HFFc6 (cell line): ENCODE data around the gene PALD1. TPM values are rescaled to one million over a fixed set of nuclear protein-coding genes. Genes with fewer than 3 reads are reported as not detected.

Source experiments
- DNase-seq: peaks from one replicate; pipeline ENCODE4 v3.0.0-alpha.2; 2018
- H3K27ac Mint-ChIP-seq: 2 replicates; pipeline ENCODE4 v1.8.0; 2020; ENCODE audit warnings: mild to moderate bottlenecking, mixed read lengths
- H3K27me3 Mint-ChIP-seq: 2 replicates; pipeline ENCODE4 v1.8.0; 2021; ENCODE audit warnings: mild to moderate bottlenecking, moderate library complexity, mixed read lengths; ENCODE audit not compliant: insufficient read depth
- H3K36me3 Mint-ChIP-seq: 2 replicates; pipeline ENCODE4 v1.8.0; 2021; ENCODE audit warnings: low read depth, mixed read lengths
- H3K4me1 Mint-ChIP-seq: 2 replicates; pipeline ENCODE4 v1.8.0; 2020; ENCODE audit warnings: low read depth, mixed read lengths
- H3K4me3 Mint-ChIP-seq: 2 replicates; pipeline ENCODE4 v1.8.0; 2020; ENCODE audit warnings: mild to moderate bottlenecking, moderate library complexity, mixed read lengths
- H3K9me3 Mint-ChIP-seq: 2 replicates; pipeline ENCODE4 v1.8.0; 2020; ENCODE audit warnings: mild to moderate bottlenecking, mixed read lengths
- total RNA-seq, 6 experiments: library from RNA; stranded (reverse); fragmentation: NEBNext Ultra II Directional; extraction: Animal tissue kit (Norgen Biotek cat#: 25700); gene quantifications; 2 replicates in 1 of 6; 3 replicates in 5 of 6; pipeline ENCODE4 v1.2.3, GENCODE V29; 2021
- TF ChIP-seq, protein P1 (sequence below): fragments of 200-600 bp; sonication (generic); IDR thresholded peaks from 2 replicates; pipeline ENCODE4 v1.5.0; 2021; ENCODE audit warnings: antibody characterized with exemption, mild to moderate bottlenecking

PALD1 gene
- total RNA-seq, 6 experiments from 2014 or later: not detected

DNA sequence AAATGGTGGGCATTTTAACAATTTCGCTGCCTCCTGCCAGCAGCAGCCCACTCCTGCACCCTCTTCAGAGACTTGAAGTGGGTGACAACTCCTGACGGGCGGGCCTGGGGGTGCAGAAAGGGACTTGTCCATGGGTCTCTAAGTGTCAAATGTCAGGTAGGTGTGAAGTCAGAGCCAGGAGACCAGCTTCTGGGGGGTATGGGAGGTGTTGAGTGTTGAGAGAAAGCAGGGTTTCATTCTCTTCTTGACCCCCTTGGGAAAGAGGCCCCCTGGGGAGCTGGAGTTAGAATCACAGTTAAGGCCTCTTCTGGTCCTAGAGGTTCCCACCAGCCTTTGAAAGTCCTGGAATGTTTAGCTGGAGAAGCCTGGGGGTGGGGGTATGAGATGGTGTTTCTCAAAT, 11.6 kb upstream of the PALD1 start:
- peaks cover 62% of the 10 kb centered on the region for H3K27me3 Mint-ChIP-seq
- no peak overlapping the region for H3K27ac Mint-ChIP-seq
- H3K4me3 Mint-ChIP-seq: no peak overlapping the region
- TF ChIP-seq, protein P1, sequence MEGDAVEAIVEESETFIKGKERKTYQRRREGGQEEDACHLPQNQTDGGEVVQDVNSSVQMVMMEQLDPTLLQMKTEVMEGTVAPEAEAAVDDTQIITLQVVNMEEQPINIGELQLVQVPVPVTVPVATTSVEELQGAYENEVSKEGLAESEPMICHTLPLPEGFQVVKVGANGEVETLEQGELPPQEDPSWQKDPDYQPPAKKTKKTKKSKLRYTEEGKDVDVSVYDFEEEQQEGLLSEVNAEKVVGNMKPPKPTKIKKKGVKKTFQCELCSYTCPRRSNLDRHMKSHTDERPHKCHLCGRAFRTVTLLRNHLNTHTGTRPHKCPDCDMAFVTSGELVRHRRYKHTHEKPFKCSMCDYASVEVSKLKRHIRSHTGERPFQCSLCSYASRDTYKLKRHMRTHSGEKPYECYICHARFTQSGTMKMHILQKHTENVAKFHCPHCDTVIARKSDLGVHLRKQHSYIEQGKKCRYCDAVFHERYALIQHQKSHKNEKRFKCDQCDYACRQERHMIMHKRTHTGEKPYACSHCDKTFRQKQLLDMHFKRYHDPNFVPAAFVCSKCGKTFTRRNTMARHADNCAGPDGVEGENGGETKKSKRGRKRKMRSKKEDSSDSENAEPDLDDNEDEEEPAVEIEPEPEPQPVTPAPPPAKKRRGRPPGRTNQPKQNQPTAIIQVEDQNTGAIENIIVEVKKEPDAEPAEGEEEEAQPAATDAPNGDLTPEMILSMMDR: no peak
- H3K36me3 Mint-ChIP-seq: no peaks in the 10 kb centered on the region
- H3K9me3 Mint-ChIP-seq: no peaks in the 10 kb centered on the region
- DNase-seq: no peak
- H3K4me1 Mint-ChIP-seq: no peaks in the 10 kb centered on the region

- no peak overlapping the region for H3K4me3 Mint-ChIP-seq
- no peaks in the 10 kb centered on the region for H3K9me3 Mint-ChIP-seq
- TF ChIP-seq, protein P1: no peak
- no peak overlapping the region for H3K27ac Mint-ChIP-seq
- no peaks in the 10 kb centered on the region for H3K36me3 Mint-ChIP-seq
- peaks cover 53% of the 10 kb centered on the region for H3K27me3 Mint-ChIP-seq
- DNase-seq: no peak
- no peaks in the 10 kb centered on the region for H3K4me1 Mint-ChIP-seq
Observed at GRCh38 chr10:70472799-70473454, 5.6 kb upstream of the PALD1 start.

DNA sequence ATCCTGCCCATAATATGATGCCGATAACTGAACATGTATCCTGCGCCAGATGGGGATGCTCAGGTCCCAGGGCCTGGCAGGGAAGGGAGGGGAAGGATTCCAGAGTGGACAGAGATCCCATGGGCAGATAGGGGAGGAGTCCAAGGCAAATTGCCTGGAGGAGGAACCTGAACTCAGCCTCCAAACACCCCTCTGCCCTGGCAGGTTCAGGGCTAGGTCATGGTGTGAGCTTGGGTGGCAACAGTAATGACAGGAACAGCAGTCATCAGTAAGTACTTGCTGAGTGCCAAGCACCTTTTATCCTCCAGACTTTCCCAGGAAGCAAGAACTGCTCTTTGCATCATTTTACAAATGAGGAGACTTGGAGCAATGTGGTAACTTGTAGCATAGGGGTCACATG, 3.8 kb upstream of the PALD1 start:
- Mint-ChIP-seq H3K4me1 (no peaks in the 10 kb centered on the region), H3K36me3 (no peaks in the 10 kb centered on the region), H3K27ac (no peak overlapping the region), H3K4me3 (no peak overlapping the region), H3K9me3 (no peaks in the 10 kb centered on the region), H3K27me3 (peaks cover 49% of the 10 kb centered on the region)
- no peak for DNase-seq
- TF ChIP-seq, protein P1: no peak

GRCh38 chr10:70475661-70476060, 2.9 kb upstream of the PALD1 start:
- TF ChIP-seq, protein P1: no peak
- Mint-ChIP-seq H3K27ac (no peak overlapping the region), H3K4me3 (no peak overlapping the region), H3K4me1 (no peaks in the 10 kb centered on the region), H3K27me3 (peaks cover 55% of the 10 kb centered on the region), H3K9me3 (no peaks in the 10 kb centered on the region), H3K36me3 (no peaks in the 10 kb centered on the region)
- no peak for DNase-seq

- TF ChIP-seq, protein P1: no peak
- DNase-seq: no peak
- H3K27ac Mint-ChIP-seq: no peak overlapping the region
- no peaks in the 10 kb centered on the region for H3K4me1 Mint-ChIP-seq
- peaks cover 59% of the 10 kb centered on the region for H3K27me3 Mint-ChIP-seq
- no peak overlapping the region for H3K4me3 Mint-ChIP-seq
- H3K36me3 Mint-ChIP-seq: no peaks in the 10 kb centered on the region
- H3K9me3 Mint-ChIP-seq: no peaks in the 10 kb centered on the region
Observed at GRCh38 chr10:70476249-70477035, 2.1 kb upstream of the PALD1 start.
